EL (cell line): ENCODE measurements around the gene PGPEP1.

Source experiments
- DNase-seq: peaks from one replicate; pipeline ENCODE4 v3.0.0-alpha.2; 2016

PGPEP1 gene

GRCh38 chr19:18340190-18340989 is at the start of gene PGPEP1:
Gene PGPEP1 (plus strand): TSS chr19:18340598. CDS start chr19:18340682, 84 bp downstream.
- DNase-seq, result peak; percentile 68

- DNase-seq, result no peak
Observed at GRCh38 chr19:18291019-18291524, 49.3 kb upstream of the PGPEP1 start.

- DNase-seq, result peak; percentile 78
Observed at GRCh38 chr19:18291590-18292461, 48.6 kb upstream of the PGPEP1 start.

GRCh38 chr19:18292462-18292809 is 48.0 kb upstream of the PGPEP1 start:
- no peak for DNase-seq

GRCh38 chr19:18292810-18293641 is 47.4 kb upstream of the PGPEP1 start:
- DNase-seq, result peak; percentile 60

GRCh38 chr19:18293642-18294466 is 46.5 kb upstream of the PGPEP1 start:
- peak; percentile 39 for DNase-seq

GRCh38 chr19:18294467-18294864 is 45.9 kb upstream of the PGPEP1 start:
- no peak for DNase-seq

- no peak for DNase-seq
Observed at GRCh38 chr19:18295034-18295451, 45.4 kb upstream of the PGPEP1 start.

- peak; percentile 52 for DNase-seq
Observed at GRCh38 chr19:18297308-18297707, 43.1 kb upstream of the PGPEP1 start.

- no peak for DNase-seq
Observed at GRCh38 chr19:18298601-18299000, 41.8 kb upstream of the PGPEP1 start.

- DNase-seq, result no peak
Observed at GRCh38 chr19:18299654-18300053, 40.7 kb upstream of the PGPEP1 start.

GRCh38 chr19:18300930-18301717 is 39.3 kb upstream of the PGPEP1 start:
- peak; percentile 79 for DNase-seq

- DNase-seq, result no peak
Observed at GRCh38 chr19:18301718-18302111, 38.7 kb upstream of the PGPEP1 start.

- no peak for DNase-seq
Observed at GRCh38 chr19:18304208-18304457, 36.3 kb upstream of the PGPEP1 start.

GRCh38 chr19:18304458-18305310 is 35.7 kb upstream of the PGPEP1 start:
- peak; percentile 83 for DNase-seq

GRCh38 chr19:18306209-18306887 is 34.0 kb upstream of the PGPEP1 start:
- no peak for DNase-seq

- no peak for DNase-seq
Observed at GRCh38 chr19:18306888-18307260, 33.5 kb upstream of the PGPEP1 start.

GRCh38 chr19:18307271-18307681 is 33.1 kb upstream of the PGPEP1 start:
- DNase-seq, result no peak

GRCh38 chr19:18308051-18308947 is 32.1 kb upstream of the PGPEP1 start:
- no peak for DNase-seq
